ENCODE measurements around the gene FLYWCH2.
A peak's percentile ranks its signal among the peaks of the same experiment; 100 is the strongest.

Gene FLYWCH2

GRCh38 chr16:2882650-2883457 lies at the start of gene FLYWCH2:
Gene FLYWCH2 (plus strand): TSS chr16:2883215. CDS start chr16:2896450, 13,235 bp downstream.
- H3K4me3 Mint-ChIP-seq: peak within 1 kb of the TSS; percentile 93
- no peaks in the 10 kb centered on the region for H3K27me3 Mint-ChIP-seq (ENCODE audit: low read depth)
- H3K36me3 Mint-ChIP-seq (ENCODE audit: low read depth): peaks cover 2% of the 10 kb centered on the region
- peak; percentile 100 for DNase-seq (ENCODE audit: low spot score)
- H3K27ac Mint-ChIP-seq: peak within 1 kb of the TSS; percentile 97
- peaks cover 12% of the 10 kb centered on the region for H3K4me1 Mint-ChIP-seq (ENCODE audit: low read depth)
- peaks cover 7% of the 10 kb centered on the region for H3K9me3 Mint-ChIP-seq

- Mint-ChIP-seq H3K27ac (no peak overlapping the region), H3K4me3 (no peak overlapping the region), H3K4me1 (ENCODE audit: low read depth) (no peaks in the 10 kb centered on the region), H3K36me3 (ENCODE audit: low read depth) (no peaks in the 10 kb centered on the region), H3K27me3 (ENCODE audit: low read depth) (peaks cover 3% of the 10 kb centered on the region), H3K9me3 (no peaks in the 10 kb centered on the region)
- no peak for DNase-seq (ENCODE audit: low spot score)
Observed at GRCh38 chr16:2833776-2834175, 49.2 kb upstream of the FLYWCH2 start.

GRCh38 chr16:2834968-2835367 lies 48.0 kb upstream of the FLYWCH2 start:
- no peaks in the 10 kb centered on the region for H3K4me1 Mint-ChIP-seq (ENCODE audit: low read depth)

GRCh38 chr16:2835638-2836493 lies 47.1 kb upstream of the FLYWCH2 start:
- no peak overlapping the region for H3K4me3 Mint-ChIP-seq
- no peaks in the 10 kb centered on the region for H3K4me1 Mint-ChIP-seq (ENCODE audit: low read depth)
- H3K27ac Mint-ChIP-seq: no peak overlapping the region
- H3K27me3 Mint-ChIP-seq (ENCODE audit: low read depth): peaks cover 3% of the 10 kb centered on the region
- H3K36me3 Mint-ChIP-seq (ENCODE audit: low read depth): no peaks in the 10 kb centered on the region
- no peak for DNase-seq (ENCODE audit: low spot score)
- H3K9me3 Mint-ChIP-seq: no peaks in the 10 kb centered on the region

More at GRCh38 chr16:2834968-2835367, 48.0 kb upstream of the FLYWCH2 start:
- Mint-ChIP-seq H3K36me3 (ENCODE audit: low read depth) (no peaks in the 10 kb centered on the region), H3K27ac (no peak overlapping the region), H3K27me3 (ENCODE audit: low read depth) (peaks cover 3% of the 10 kb centered on the region), H3K9me3 (no peaks in the 10 kb centered on the region), H3K4me3 (no peak overlapping the region)
- DNase-seq (ENCODE audit: low spot score): no peak

GRCh38 chr16:2836646-2837508 lies 46.1 kb upstream of the FLYWCH2 start:
- Mint-ChIP-seq H3K27me3 (ENCODE audit: low read depth) (peaks cover 3% of the 10 kb centered on the region), H3K27ac (no peak overlapping the region), H3K9me3 (no peaks in the 10 kb centered on the region), H3K36me3 (ENCODE audit: low read depth) (no peaks in the 10 kb centered on the region), H3K4me1 (ENCODE audit: low read depth) (peaks cover 1% of the 10 kb centered on the region), H3K4me3 (no peak overlapping the region)
- DNase-seq (ENCODE audit: low spot score): no peak

- H3K4me1 Mint-ChIP-seq (ENCODE audit: low read depth): peaks cover 9% of the 10 kb centered on the region
- no peaks in the 10 kb centered on the region for H3K9me3 Mint-ChIP-seq
- peaks cover 3% of the 10 kb centered on the region for H3K27me3 Mint-ChIP-seq (ENCODE audit: low read depth)
- H3K36me3 Mint-ChIP-seq (ENCODE audit: low read depth): no peaks in the 10 kb centered on the region
- no peak overlapping the region for H3K4me3 Mint-ChIP-seq
- DNase-seq (ENCODE audit: low spot score): peak; percentile 49
- H3K27ac Mint-ChIP-seq: no peak overlapping the region
Observed at GRCh38 chr16:2838928-2839327, 44.1 kb upstream of the FLYWCH2 start.

GRCh38 chr16:2839650-2840450 lies 43.2 kb upstream of the FLYWCH2 start:
- peaks cover 10% of the 10 kb centered on the region for H3K4me1 Mint-ChIP-seq (ENCODE audit: low read depth)
- H3K4me3 Mint-ChIP-seq: no peak overlapping the region
- DNase-seq (ENCODE audit: low spot score): no peak
- H3K27ac Mint-ChIP-seq: peak overlapping the region; percentile 24
- H3K9me3 Mint-ChIP-seq: no peaks in the 10 kb centered on the region
- no peaks in the 10 kb centered on the region for H3K36me3 Mint-ChIP-seq (ENCODE audit: low read depth)
- no peaks in the 10 kb centered on the region for H3K27me3 Mint-ChIP-seq (ENCODE audit: low read depth)

- no peak overlapping the region for H3K27ac Mint-ChIP-seq
- H3K9me3 Mint-ChIP-seq: no peaks in the 10 kb centered on the region
- H3K36me3 Mint-ChIP-seq (ENCODE audit: low read depth): no peaks in the 10 kb centered on the region
- H3K27me3 Mint-ChIP-seq (ENCODE audit: low read depth): no peaks in the 10 kb centered on the region
- H3K4me3 Mint-ChIP-seq: no peak overlapping the region
- H3K4me1 Mint-ChIP-seq (ENCODE audit: low read depth): peaks cover 13% of the 10 kb centered on the region
- no peak for DNase-seq (ENCODE audit: low spot score)
Observed at GRCh38 chr16:2840914-2841313, 42.1 kb upstream of the FLYWCH2 start.

GRCh38 chr16:2841606-2842339 lies 41.2 kb upstream of the FLYWCH2 start:
- Mint-ChIP-seq H3K9me3 (no peaks in the 10 kb centered on the region), H3K27me3 (ENCODE audit: low read depth) (no peaks in the 10 kb centered on the region), H3K4me1 (ENCODE audit: low read depth) (peaks cover 13% of the 10 kb centered on the region), H3K27ac (peak overlapping the region; percentile 78), H3K4me3 (peak overlapping the region; percentile 60), H3K36me3 (ENCODE audit: low read depth) (no peaks in the 10 kb centered on the region)
- DNase-seq (ENCODE audit: low spot score): no peak

GRCh38 chr16:2842340-2843000 lies 40.5 kb upstream of the FLYWCH2 start:
- Mint-ChIP-seq H3K9me3 (no peaks in the 10 kb centered on the region), H3K4me3 (peak overlapping the region; percentile 60), H3K36me3 (ENCODE audit: low read depth) (no peaks in the 10 kb centered on the region), H3K27ac (peak overlapping the region; percentile 78), H3K27me3 (ENCODE audit: low read depth) (no peaks in the 10 kb centered on the region), H3K4me1 (ENCODE audit: low read depth) (peaks cover 13% of the 10 kb centered on the region)
- peak; percentile 66 for DNase-seq (ENCODE audit: low spot score)

GRCh38 chr16:2843526-2843925 lies 39.5 kb upstream of the FLYWCH2 start:
- H3K4me3 Mint-ChIP-seq: no peak overlapping the region
- no peaks in the 10 kb centered on the region for H3K9me3 Mint-ChIP-seq
- no peak overlapping the region for H3K27ac Mint-ChIP-seq
- H3K27me3 Mint-ChIP-seq (ENCODE audit: low read depth): no peaks in the 10 kb centered on the region
- peaks cover 13% of the 10 kb centered on the region for H3K4me1 Mint-ChIP-seq (ENCODE audit: low read depth)
- DNase-seq (ENCODE audit: low spot score): no peak
- no peaks in the 10 kb centered on the region for H3K36me3 Mint-ChIP-seq (ENCODE audit: low read depth)

GRCh38 chr16:2845116-2845515 lies 37.9 kb upstream of the FLYWCH2 start:
- Mint-ChIP-seq H3K27ac (no peak overlapping the region), H3K4me3 (no peak overlapping the region), H3K27me3 (ENCODE audit: low read depth) (peaks cover 10% of the 10 kb centered on the region), H3K9me3 (no peaks in the 10 kb centered on the region), H3K4me1 (ENCODE audit: low read depth) (peaks cover 15% of the 10 kb centered on the region), H3K36me3 (ENCODE audit: low read depth) (no peaks in the 10 kb centered on the region)
- no peak for DNase-seq (ENCODE audit: low spot score)

Measured in T-helper 2 cell treated with Interferon-gamma antibody and Interleukin-4, amounts not matched to agents 5 μg/mL and 100 μg/mL, for 36 hours (primary cell).